ENCODE results near the gene RBMS1.

RBMS1 gene

GRCh38 chr2:160509016-160509415, 15.4 kb upstream of the RBMS1 start:
- H2AFZ ChIP-seq (ENCODE audit: low read length), result no peak overlapping the region
- no peaks in the 10 kb centered on the region for H3K9me2 ChIP-seq (replicated peaks; ENCODE audit: low read depth, low read length)
- H4K20me1 ChIP-seq (ENCODE audit: insufficient read depth, low read length, poor library complexity, severe bottlenecking), result no peaks in the 10 kb centered on the region
- no peaks in the 10 kb centered on the region for H3K36me3 ChIP-seq (ENCODE audit: insufficient read depth, low read length)
- H3K4me1 ChIP-seq (ENCODE audit: insufficient read depth, low read length, poor library complexity, severe bottlenecking), result peaks cover 50% of the 10 kb centered on the region
- H3F3A ChIP-seq (ENCODE audit: low read depth), result peaks cover 3% of the 10 kb centered on the region; the same call in 1 of the 2 replicates
- no peaks in the 10 kb centered on the region for H3K79me2 ChIP-seq (ENCODE audit: insufficient read depth, low read length)
- no peaks in the 10 kb centered on the region for H3K27me3 ChIP-seq (ENCODE audit: insufficient read depth, low read length, poor library complexity, severe bottlenecking)
- H3K9ac ChIP-seq (ENCODE audit: low read depth, low read length, poor library complexity, severe bottlenecking), result no peak overlapping the region
- H3K4me3 ChIP-seq (ENCODE audit: low read length, poor library complexity, severe bottlenecking), result no peak overlapping the region
- TF ChIP-seq CTCF (conservative IDR thresholded peaks at IDR 0.05; ENCODE audit: low read length) (no peak), EZH2phosphoT487 (IDR thresholded peaks at IDR 0.05; ENCODE audit: borderline replicate concordance) (no peak)
- no peak overlapping the region for H3K4me2 ChIP-seq (ENCODE audit: low read depth, low read length, poor library complexity, severe bottlenecking)
- H3K9me3 ChIP-seq (ENCODE audit: insufficient read depth, low read depth, low read length), result no peaks in the 10 kb centered on the region

GRCh38 chr2:160507464-160507863, 13.9 kb upstream of the RBMS1 start:
- Histone ChIP-seq H3K9ac (ENCODE audit: low read depth, low read length, poor library complexity, severe bottlenecking) (no peak overlapping the region), H3K4me1 (ENCODE audit: insufficient read depth, low read length, poor library complexity, severe bottlenecking) (peaks cover 42% of the 10 kb centered on the region), H2AFZ (ENCODE audit: low read length) (no peak overlapping the region), H3F3A (ENCODE audit: low read depth) (peaks cover 3% of the 10 kb centered on the region; the same call in 1 of the 2 replicates), H3K9me3 (ENCODE audit: insufficient read depth, low read depth, low read length) (no peaks in the 10 kb centered on the region), H4K20me1 (ENCODE audit: insufficient read depth, low read length, poor library complexity, severe bottlenecking) (no peaks in the 10 kb centered on the region), H3K79me2 (ENCODE audit: insufficient read depth, low read length) (no peaks in the 10 kb centered on the region), H3K36me3 (ENCODE audit: insufficient read depth, low read length) (no peaks in the 10 kb centered on the region), H3K9me2 (replicated peaks; ENCODE audit: low read depth, low read length) (no peaks in the 10 kb centered on the region), H3K27me3 (ENCODE audit: insufficient read depth, low read length, poor library complexity, severe bottlenecking) (no peaks in the 10 kb centered on the region), H3K4me3 (ENCODE audit: low read length, poor library complexity, severe bottlenecking) (no peak overlapping the region), H3K4me2 (ENCODE audit: low read depth, low read length, poor library complexity, severe bottlenecking) (peak overlapping the region; percentile 8)
- no peak for TF ChIP-seq CTCF (conservative IDR thresholded peaks at IDR 0.05; ENCODE audit: low read length)
- TF ChIP-seq EZH2phosphoT487 (IDR thresholded peaks at IDR 0.05; ENCODE audit: borderline replicate concordance), result no peak

DNA sequence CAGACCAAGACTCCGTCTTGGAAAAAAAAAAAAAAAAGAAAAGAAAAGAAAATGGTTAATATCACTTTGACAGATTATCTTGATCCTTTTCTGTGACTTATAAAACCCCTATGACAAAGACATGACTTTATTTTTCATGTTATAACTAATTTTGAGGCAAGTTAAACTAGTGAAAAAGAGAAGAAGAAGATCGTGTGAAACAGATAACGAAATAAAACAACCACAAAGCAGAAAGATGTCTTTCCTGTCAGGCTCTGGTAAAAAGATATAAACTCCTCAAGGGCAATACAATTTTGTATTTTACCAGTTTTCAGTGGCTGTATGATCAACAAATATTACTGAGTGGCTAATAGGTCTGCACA, 13.4 kb upstream of the RBMS1 start:
- Histone ChIP-seq H3K9ac (ENCODE audit: low read depth, low read length, poor library complexity, severe bottlenecking) (no peak overlapping the region), H3K4me2 (ENCODE audit: low read depth, low read length, poor library complexity, severe bottlenecking) (peak overlapping the region; percentile 8), H3K9me2 (replicated peaks; ENCODE audit: low read depth, low read length) (no peaks in the 10 kb centered on the region), H3K9me3 (ENCODE audit: insufficient read depth, low read depth, low read length) (no peaks in the 10 kb centered on the region), H3K4me1 (ENCODE audit: insufficient read depth, low read length, poor library complexity, severe bottlenecking) (peaks cover 38% of the 10 kb centered on the region), H3K79me2 (ENCODE audit: insufficient read depth, low read length) (no peaks in the 10 kb centered on the region), H3F3A (ENCODE audit: low read depth) (peaks cover 3% of the 10 kb centered on the region; the same call in 1 of the 2 replicates), H3K4me3 (ENCODE audit: low read length, poor library complexity, severe bottlenecking) (no peak overlapping the region), H3K27me3 (ENCODE audit: insufficient read depth, low read length, poor library complexity, severe bottlenecking) (no peaks in the 10 kb centered on the region), H4K20me1 (ENCODE audit: insufficient read depth, low read length, poor library complexity, severe bottlenecking) (no peaks in the 10 kb centered on the region), H2AFZ (ENCODE audit: low read length) (no peak overlapping the region), H3K36me3 (ENCODE audit: insufficient read depth, low read length) (no peaks in the 10 kb centered on the region)
- TF ChIP-seq EZH2phosphoT487 (IDR thresholded peaks at IDR 0.05; ENCODE audit: borderline replicate concordance), result no peak
- no peak for TF ChIP-seq CTCF (conservative IDR thresholded peaks at IDR 0.05; ENCODE audit: low read length)
